Activated naive CD8-positive, alpha-beta T cell treated with anti-CD3 and anti-CD28 coated beads, Interleukin-2, amount 50 U/mL, for 16 hours (primary cell): ENCODE results near the gene GRIA3.
"Not testable (repeated sequence)": the region's sequence is repeated elsewhere in the genome, so short reads cannot be mapped to it uniquely, and the experiment has no call there.

ENCODE experiments used
- DNase-seq: peaks from one replicate; pipeline ENCODE4 v3.0.0-alpha.2; 2020; ENCODE audit warnings: low read depth, low spot score

GRIA3 gene

DNA sequence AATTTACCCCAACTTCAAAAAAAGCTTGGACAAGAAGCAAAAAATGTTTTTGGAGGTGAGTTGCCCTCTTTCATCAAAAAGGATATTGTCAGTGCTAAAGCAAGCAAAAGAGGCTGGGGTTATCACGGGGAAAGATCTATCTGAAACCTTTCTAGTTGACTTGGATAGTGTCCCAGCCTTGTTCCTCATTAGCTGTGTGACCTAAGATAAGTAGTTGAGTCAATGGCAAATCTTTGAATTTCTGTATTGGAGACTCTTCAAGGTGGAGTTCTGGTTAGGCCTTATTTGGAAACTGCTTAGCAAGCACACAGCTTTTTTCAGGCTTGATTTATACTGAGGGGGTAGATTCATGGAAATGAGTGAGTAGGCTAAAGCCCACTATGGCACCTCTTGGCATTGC is 271.6 kb downstream of the GRIA3 start:
- no peak for DNase-seq

DNA sequence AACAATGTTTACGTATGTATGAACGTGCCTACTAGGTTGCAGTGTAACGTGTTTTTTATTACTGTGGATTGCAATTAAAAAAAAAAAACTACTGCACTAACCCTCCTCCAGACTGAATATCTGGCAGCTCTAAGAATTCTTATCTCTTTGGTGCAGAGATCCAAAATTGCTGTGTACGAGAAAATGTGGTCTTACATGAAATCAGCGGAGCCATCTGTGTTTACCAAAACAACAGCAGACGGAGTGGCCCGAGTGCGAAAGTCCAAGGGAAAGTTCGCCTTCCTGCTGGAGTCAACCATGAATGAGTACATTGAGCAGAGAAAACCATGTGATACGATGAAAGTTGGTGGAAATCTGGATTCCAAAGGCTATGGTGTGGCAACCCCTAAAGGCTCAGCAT is 280.6 kb downstream of the GRIA3 start:
- no peak for DNase-seq

DNA sequence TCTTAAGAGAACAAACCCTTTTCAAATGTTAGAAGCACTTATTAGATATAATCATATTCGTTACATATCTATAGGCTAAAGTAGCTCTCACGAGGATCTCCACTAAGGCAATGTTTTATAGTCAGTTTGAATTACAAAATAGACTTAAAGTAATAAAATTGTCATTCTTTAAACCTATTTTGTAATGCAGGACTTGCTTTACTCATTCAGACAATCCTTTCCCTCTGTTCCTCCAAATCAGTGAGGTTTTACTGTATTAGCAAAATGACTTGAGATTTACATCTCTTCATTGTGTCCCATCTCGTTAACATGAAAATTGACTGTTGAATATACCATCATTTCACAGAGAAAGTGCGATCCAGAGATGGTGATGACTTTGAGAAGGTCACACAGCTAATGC is 284.4 kb downstream of the GRIA3 start:
- no peak for DNase-seq

DNA sequence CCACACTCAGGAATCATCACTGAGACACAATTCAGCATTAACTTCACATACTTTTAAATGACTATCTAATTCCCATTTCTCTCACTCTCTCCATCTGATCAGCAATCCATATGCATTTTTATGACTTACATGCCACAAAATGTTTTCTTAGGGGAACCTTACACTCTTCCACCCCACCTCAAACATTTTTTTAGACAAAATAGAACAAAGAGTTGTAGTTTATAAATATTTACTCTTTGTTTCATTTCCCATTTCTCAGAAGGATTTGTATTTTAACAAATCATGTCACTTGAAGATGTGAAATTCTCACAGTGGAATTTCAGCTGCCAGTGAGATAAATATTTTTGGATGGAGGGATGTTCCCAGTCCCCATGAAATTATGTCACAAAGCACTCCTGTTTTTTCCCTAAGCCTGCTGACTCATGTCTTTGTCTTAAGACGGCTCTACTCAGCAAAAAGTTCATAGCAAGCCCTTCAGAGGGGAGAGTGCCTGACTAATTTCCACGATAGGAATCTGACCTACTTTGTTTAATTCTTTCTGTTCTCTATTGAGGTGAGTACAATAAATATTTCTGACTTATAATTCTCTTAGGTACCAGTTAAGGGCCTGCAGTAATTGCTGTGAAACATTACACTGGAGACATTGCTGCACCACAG is 291.1 kb downstream of the GRIA3 start:
- no peak for DNase-seq

DNA sequence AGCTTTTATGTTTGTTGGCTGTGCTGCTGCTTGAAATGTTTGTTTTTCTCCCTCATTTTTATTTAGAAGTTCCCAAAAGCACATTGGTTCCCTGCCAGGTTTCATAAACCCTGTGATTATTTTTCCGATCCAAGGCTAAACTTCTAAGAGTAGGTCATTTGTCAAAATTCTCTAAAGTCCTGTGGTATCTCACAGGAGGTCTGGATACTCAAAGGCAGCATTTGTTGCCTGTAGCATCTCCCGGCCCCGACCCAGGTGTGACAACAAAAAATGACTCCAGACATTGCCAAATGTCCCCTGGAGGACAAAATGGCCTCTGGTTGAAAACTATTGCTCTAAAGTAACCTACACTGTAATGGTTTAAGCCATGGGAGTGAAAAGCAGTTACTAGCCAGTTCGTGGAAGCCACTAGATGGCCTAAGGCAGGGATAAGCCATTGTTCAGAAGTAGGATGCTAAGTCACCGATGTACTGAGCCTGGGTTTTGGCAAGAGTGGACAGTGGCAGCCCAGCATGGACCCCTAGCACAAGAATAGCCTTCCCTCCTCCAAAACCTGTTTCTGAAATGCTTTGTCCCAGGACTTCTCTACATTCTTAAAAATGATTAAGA is 292.6 kb downstream of the GRIA3 start:
- no peak for DNase-seq

DNA sequence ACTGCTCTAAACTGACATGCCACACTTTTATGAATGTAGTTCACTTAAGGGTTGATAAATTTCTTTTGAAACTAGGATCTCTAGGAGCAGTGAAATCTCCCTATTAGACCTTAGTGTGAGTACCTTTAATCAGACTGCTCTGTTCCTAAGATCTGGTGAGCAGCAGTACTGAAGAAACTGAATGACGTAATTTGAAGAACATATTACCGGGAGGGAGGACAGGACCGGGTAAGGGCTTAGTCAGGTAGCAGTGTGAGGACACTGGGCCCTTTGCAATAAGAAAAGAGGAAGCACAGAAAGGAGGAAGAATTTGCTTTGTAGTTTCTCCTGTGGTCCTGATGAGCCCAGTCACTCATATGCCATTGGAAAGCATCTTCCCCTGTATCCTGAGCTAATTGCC is 293.6 kb downstream of the GRIA3 start:
- DNase-seq = no peak

DNA sequence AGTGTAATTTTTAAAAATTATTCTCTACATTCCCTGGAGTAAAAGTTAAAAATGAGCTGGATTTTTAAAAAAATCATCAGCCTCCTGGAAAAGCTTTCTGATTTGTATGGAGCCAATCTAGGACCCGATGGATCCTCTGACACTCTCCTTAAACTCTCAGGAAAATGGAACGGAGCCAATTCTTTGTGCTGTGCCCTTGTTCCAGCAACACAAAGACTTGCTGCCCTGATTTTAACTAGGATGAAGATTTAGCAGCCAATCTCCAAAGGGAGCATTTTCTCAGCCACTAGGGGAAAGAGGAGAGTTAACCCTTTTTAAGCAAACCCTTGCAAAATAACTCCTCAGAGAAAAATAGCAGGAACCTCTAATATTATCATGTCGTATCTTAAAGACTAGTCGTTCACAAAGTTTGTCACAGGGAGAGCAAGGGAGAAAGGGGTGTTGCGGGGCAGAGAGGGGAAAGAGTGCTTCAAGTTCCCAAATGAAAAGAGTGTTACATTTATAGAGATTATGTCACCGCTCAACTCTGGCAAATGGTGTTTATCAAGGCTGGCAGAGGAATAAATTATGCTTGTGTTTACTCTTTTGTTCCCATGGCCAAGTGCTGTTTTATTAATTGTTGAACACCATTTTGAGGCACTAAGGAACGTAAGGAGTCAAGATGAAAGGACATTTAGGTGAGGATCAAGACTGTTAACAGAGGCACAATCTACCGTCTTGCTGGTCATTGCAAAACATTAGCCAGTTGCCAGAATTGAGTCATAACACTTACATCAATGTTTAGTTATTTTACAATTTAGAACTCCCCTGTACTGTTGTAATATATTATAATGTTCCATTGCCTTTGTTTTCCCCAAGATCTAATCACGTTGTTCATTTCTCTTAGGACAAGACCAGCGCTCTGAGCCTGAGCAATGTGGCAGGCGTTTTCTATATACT is 298.1 kb downstream of the GRIA3 start:
- no peak for DNase-seq

DNA sequence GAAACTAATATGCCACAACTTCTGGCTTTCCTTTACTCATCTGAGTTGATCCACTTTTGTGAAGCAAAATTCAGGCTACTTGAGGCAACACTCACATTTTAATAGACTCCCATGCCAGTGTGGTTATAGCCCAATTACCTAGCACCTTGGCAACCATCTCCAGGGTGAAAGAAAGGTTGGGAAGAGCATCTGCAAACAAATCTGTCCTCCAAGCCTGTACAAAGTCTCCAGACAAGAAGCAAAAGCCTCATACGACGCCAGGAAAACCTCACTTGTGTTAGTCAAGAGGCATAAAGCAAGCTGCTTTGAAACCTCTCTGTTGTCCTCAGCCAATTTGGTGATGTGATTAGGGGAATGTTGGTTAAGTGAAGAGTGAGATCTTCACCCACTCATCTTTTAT is 302.2 kb downstream of the GRIA3 start:
- DNase-seq = no peak

DNA sequence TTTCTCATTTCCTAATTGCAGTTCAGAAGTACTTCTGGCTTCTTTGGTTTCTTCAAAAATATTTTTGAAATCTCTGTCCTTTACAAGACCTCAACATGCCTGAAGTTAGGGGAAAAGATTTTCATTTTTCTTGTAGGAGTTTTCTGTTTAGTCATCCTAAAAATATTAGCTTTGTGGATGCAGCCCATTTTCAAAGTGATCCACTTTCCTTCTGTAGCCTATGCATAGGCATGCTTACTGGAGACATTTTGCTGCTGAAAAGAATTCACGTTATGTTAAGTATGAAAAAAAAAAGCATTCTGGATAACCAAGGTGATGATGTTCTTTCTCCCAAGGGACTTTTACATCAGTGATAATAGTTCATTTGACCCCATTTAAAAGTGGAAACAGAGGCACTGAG is 303.2 kb downstream of the GRIA3 start:
- no peak for DNase-seq

DNA sequence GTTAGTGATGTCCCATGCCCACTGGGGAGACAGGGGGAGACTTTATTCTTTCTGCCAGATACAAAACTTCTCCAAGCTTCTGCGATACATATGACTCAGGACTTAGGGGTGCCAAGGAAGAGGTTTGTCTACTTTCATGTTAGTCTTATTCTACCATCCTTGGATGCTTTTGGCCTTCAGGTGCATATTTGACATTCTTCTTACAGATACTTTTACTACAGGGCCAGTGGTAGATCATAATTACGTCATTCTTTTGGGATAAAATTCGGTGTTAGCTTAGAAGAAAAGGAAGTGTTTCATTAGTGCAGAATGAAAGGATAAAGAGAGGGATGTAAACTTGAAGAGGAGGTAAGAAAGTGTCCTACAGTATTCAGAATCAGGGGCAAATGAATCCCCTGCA is 303.6 kb downstream of the GRIA3 start:
- DNase-seq = no peak

DNA sequence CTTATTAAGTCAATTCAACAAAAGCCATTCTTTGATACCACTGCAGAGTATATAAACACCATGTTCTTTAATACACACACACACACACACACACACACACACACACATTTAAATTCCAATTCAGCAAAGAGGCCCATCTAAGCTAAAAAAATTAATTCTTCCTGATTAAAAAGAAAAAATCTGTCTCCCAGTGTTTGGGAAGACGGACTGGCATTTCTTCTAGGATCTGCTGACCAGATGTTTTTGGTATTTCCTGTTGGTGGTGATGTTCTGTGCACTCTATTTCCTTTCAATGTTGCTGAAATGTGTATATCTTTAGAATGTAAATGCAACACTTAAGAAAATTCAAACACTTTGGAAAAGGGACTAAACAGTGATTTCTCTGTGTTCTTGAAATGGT is 304.9 kb downstream of the GRIA3 start:
- DNase-seq = no peak

DNA sequence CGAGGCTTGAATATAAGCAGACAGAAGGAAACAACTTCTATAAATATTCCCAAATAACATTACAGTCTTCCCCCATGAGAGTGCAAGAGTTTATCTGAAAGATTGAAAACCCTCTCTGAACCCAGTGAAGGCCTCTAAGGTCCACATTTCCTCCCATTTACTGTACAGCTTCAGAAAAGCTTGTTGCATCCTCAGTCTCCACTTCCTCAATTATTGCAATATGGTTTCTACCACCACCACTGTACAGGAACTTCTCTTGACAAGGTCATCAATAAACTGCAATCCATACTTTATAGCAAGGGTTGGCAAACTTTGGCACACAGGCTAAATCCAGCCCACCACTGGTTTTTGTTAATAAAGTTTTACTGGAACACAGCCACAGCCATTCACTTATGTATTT is 309.8 kb downstream of the GRIA3 start:
- no peak for DNase-seq

DNA sequence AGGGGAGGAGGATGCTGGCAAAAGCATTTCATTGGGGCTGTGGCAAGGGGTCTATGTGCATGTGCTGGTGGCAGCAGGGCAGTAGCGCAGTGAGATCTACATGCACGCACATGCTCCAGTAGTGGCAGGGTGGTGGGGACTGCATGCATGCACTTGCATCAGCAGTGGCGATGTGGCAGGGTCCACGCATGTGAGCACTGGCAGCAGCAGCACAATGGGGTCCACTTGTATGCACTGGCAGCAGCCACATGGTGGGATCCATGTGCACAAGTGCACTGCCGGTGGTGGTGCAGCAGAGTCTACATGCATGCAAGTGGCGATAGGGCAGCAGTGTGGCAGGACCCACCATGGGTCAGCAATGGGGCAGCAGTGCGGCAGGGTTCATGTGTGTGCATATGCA is 315.7 kb downstream of the GRIA3 start:
- DNase-seq = no peak

DNA sequence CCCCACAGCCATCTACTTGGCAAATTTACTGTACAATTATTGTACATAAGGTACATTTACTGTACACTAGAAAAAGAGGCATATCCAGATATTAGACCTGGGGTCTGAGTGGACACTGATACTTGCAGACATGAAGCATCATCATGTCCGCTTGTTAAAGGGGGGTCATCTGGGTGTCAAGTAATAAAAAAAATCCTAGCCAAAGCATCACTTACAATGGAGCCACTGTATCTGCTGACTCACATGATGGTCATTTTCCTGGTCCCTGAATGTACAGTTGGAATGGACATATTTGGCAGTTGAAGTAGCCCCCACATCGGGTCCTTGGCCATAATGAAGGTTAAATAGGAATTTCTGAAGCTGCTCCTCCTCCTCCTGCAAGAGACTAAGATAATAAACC is 320.0 kb downstream of the GRIA3 start:
- DNase-seq = no peak

DNA sequence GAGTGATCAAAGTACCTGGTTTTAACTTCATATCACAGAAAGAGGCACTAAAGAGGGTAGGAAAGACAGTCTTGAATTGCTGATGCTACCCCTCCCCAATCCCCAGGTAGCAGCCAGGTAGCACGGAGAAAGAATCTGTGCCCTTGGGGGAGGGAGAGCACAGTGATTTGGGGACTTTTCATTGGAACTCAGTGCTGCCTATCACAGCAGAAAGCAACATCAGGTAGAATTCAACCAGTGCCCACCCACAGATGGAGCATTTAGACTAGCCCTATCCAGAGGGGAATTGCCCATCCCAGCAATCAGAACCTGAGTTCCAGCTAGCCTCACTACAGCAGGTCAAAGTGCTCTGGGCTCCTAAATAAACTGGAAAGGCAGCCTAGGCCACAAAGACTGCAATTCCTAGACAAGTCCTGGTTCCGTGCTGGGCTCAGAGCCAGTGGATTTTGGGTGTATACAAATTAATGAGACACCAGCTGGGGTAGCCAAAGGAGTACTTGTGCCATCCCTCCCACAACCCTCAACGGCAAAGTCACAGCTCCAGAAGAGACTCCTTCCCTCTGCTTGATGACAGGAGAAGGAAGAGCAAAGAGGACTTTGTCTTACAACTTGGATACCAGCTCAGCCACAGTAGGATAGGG is 320.7 kb downstream of the GRIA3 start:
- DNase-seq = no peak

DNA sequence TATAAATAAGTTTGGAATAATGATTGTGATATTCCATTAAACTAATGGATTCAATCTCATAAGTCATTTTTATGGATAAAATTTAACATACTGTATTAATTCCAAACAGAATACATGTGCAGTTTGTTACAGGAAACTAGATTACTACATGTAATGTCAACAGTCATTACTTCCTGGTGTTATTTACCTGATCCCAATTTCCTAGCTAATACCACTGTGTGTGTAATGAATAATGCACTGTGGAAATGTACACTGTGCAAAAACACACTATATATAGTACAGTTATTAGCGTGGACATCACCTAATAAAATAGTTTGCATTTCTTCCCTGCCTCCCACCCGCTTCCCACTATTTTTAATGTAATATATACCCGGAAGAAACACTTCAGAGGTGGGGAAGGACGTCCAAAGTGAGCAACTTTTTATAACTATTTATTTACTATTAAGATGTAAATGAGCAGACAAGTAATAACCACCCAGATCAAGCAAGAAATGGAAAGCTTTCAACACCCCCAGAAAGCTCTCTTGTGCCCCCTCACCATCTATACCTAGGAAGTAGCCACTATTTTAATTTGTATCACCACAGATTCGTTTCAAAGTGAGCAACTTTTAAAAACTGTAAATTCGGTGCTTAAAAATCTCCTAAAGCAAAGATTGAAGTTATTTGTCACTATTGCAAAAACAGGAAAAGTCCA is 329.7 kb downstream of the GRIA3 start:
- no peak for DNase-seq

DNA sequence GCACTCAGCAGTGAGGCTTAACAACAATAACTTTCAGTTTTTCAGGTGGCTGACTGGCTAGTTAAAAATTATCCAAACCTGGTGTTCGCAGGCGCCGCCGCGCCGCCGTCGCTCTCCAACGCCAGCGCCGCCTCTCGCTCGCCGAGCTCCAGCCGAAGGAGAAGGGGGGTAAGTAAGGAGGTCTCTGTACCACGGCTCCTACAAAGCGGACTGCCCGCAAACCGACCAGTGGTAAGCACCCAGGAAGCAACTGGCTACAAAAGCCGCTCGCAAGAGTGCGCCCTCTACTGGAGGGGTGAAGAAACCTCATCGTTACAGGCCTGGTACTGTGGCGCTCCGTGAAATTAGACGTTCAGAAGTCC is 330.2 kb downstream of the GRIA3 start:
- not testable (repeated sequence) for DNase-seq

DNA sequence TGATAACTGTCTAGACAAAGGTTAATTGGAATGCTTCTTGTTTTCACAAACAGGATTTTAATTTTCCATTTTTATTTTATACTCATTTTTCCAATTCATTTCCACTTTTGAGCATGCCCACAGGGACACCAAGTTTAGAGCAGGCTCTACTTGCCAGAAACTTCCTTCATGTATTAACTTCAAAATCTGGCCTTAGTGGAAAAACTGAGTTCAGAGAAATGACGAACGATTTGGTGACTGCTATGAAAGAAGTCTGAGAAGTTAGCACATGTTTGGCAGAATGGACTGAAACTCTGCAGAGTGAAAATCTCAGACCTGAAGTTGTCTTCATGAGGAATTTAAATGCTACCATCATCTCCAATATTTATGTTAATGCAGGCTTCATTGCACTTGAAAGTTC is 334.7 kb downstream of the GRIA3 start:
- DNase-seq = no peak

DNA sequence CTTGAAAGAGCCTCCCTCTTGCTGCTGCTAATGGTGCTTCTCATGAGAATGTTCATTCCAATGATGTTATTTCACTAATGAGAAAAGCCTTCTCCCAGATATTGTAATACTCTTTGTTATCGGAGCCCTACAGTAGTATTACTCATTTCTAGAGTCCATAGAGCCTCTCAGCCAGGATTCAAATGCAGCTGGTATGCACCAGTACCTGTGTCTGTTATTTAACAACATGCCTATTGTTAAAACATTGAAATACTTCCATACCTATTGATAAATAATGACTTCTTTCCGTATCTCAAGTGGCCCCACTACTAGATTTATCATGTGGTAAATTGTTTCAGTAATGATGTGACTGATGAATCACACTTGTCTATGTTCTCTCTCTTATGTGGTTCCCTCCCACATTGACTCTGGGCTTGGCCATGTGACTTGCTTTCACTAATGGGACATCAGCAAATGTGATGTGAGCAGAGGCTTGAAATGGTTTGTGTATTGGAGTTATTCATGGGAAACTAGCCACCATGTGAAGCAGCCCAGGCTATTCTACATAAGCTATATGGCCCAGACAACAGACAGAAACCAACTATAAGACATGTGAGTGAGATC is 341.1 kb downstream of the GRIA3 start:
- no peak for DNase-seq

DNA sequence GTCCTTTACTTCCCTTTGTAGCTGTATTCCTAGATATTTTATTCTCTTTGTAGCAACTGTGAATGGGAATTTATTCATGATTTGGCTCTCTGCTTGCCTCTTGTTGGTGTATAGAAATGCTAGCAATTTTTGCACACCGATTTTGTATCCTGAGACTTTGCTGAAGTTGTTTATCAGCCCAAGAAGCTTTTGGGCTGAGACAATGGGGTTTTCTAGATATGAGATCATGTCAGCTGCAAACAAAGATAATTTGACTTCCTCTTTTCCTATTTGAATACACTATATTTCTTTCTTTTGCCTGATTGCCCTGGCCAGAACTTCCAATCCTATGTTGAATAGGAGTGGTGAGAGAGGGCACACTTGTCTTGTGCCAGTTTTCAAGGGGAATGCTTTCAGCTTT is 346.6 kb downstream of the GRIA3 start:
- not testable (repeated sequence) for DNase-seq
